ENCODE data around the gene FCHSD2.
A peak's percentile ranks its signal among the peaks of the same experiment; 100 is the strongest.

Gene FCHSD2

DNA sequence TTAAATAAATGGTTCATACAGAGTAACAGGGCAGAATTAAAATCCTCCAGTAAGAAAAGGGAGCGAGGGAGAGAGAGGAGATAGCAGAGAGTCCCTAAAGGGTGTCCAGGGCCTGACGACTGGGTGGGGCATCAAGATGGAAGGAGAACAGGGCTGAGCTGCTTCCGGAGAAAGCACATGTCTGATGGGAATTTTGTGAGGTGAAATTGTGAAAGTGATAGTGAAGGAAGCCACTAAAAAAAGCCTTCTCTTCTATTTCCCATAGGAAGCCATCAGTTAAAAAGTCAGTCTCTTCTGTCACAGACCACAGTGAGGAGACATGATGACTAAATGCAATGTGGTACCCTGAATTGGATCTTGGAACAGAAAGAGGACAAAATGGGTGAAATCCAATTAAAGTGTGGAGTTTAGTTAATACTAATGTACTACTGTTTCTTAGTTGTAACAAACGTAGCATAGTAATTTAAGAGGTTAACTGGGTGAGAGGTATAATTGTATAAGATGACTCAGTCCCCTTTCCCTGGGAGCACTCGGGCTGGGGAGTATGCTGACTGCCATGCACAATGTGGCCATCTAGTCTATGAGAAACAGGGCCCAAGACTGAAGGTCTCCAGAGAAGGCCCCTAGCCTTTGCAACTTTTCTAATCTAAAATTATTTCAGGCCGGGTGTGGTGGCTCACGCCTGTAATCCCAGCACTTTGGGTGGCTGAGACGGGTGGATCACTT, 29.5 kb upstream of the FCHSD2 start:
- DNase-seq: no peak

DNA sequence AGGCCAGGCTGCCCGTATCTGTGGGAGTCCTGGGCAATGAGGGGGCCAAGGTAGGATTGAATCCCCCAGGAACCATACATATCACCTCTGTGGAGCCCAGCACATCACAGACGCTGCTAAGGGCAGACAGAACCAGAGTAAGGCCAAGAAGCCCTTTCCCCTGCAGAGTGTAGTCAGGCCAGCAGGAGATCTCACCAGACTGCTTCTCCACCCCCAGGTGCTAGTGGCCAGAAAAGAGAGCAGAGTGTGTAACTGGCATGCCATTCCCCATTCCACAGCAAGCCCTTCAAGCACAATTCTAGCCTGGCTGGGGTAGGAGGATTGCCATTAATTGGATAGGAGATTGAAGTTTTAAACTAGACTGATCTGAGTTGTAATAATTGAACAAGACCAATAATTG, 28.0 kb upstream of the FCHSD2 start:
- peak; percentile 40 for DNase-seq

DNA sequence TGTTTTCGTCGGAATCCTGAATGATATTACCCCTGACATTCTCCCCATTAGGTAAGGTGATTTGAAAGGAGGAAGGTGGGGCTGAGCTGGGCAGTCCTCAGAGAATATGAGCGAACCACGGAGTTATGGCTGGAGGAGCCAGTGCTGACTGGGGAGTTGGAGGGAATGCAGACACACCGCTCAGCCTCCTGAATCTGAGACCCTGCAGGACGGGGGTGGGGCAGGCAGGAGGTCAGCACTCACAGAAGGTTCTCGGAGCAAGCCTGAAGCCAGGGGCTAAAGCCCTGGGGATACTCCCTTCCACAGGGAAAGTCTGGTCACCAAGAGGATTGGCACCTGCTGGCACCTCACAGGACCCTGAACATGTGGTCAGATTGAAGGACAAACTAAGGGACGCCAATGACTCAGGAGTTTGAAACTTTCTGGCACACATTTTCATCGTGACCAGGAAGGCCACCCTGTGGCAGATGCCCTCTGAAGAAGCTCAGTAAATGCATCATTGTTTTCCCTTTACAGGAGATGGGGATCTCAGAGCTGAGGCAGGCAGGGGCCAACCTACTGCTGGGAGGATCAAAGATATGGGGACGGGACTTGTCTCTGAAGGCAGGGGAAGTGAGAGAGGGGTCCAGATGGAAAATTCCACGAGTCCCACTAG, 26.9 kb upstream of the FCHSD2 start:
- no peak for DNase-seq

DNA sequence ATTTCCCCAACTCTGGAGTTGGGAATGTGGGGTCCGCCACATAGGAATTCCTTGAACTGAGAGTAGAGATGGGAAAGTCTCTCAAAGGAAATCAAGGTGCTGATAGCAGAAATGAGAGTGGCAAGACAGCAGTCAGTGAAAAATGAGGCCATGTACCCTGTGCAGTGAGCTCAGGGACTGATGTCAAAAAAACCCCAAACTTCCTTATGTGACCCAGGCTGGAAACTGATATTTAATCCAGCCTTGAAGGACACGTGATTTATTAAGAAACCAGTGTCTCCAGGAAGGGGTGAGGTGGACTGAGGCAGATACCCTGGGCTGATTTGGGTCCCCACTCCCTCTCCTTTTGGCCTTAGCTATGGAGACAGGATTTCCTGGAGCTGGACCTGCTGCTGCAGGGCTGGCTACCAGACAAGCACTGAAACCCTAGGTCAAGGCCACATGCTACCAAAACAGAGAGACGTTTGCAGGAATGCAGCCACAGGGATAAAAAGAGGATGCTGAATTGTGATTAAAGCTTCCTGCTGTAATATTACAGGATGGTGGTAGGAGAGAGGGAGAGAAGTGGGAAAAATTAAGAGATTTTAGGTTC, 25.3 kb upstream of the FCHSD2 start:
- no peak for DNase-seq

DNA sequence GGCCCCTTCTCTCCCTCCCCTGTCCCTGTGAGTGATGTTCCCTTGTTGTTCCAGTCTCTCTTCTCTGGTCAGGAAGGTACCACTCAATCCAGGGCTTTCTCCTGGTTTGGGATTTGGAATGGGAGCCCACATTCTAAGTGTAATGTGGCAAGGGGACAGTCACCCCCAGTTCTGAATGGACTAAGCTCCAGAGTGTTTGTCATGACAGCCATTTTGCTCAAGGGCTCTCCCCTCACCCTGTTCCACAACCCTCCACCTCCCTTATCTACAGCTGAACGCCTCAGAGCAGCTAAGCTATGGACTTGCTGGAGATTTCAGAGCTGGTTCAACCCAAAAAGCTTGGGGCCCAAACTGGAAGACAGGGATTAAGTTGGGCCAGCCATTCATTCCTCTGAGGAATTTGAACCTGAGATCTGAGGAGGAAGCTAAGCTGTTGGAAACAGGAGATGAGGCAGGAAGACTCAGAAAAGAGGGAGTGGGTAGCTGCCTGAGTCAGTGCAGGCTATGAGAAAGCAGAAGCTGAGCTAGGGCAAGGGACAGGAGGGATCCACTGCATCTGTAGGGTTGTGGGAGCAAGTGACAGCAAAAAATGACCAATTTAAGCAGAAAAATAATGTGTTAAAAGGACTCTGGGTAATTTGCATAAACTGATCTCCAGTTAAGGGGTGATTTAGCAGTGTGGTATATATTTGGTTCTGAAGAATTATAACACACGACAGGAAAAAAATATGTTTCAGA, 22.9 kb upstream of the FCHSD2 start:
- no peak for DNase-seq

DNA sequence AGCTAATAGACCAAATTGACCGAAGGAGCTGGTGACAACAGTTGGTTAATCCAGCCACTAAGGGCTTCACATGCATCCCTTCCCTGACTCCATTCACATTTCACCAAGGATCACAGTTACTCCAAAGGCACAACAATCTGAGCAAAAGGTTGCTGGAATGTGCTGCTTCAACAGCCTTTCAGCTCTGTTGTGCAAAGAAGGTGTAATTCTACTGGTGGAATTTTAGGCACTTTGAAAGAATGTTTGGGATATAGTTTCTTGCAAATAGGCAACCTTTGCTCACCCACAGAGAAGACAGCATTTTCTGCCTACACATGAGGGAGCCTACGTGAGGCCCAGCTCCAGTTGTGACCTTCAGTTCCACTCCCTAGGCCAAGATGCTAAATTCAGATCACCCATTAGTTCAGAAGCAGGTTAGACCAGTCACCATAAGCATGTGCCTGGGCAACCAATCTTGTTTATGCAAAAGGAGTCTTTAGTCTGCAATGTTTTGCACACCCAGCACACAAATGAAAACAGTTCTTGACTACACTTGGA, 21.6 kb upstream of the FCHSD2 start:
- DNase-seq: no peak

DNA sequence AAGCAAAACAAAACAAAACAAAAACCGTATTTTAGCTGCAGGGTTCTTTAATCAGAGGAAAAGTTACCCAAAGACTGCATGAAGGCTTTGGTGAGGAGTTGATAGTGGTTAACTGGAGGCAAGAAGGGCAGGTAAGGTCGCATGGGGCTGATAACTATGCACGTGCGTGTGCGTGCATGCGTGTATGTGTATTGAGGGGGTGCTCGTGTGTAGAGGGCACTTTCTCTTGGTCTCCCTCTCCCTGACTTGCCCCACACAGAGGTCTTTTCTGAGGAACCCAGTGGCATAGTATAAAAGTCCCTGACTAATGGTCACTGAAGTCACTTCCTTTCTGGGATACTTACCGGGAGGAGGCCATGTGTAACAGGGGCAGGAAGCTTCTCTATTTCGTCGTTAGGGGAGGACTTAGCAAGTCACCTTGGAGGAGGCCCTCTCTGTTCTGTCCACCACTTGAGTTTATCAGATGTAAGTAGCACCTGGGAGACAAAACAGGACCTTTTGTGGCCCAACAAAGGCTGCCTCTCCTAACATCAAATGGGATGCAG, 20.1 kb upstream of the FCHSD2 start:
- DNase-seq: no peak

DNA sequence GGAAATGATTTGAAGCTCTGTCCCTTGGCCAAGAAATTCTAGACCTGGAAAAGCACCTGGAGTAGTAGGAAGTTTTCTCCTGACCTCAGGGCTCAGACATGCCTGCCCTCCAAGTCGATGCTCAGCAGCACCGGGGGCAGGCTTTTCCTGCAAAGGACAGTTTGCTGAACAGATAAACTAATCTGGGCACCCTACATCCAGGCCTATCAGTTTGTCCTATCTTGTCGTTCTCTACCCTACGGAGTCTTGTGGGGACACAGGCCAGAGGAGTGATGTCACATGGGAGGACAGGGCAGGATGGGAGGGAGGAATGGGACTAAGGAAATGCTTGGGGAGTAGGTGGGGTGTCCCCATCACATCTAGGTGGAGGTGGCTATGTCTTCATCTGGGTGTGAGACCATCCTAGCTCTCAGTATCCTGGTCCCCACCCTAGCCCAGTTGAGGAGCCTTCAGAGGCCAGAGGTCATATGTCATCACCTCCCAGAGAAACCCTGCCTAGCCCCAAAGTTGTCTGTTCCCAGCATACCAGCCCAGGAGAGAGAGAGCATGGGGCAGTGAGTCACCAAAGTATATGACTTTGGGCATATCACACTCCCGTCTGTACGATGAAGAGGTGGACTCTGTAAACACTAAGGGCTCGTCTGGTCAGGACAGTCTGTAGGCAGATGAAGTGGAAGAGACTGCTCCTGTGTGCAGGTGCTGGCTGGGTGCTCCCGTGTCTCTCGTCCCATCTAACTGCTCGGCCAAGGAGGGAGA, 18.1 kb upstream of the FCHSD2 start:
- DNase-seq: no peak

DNA sequence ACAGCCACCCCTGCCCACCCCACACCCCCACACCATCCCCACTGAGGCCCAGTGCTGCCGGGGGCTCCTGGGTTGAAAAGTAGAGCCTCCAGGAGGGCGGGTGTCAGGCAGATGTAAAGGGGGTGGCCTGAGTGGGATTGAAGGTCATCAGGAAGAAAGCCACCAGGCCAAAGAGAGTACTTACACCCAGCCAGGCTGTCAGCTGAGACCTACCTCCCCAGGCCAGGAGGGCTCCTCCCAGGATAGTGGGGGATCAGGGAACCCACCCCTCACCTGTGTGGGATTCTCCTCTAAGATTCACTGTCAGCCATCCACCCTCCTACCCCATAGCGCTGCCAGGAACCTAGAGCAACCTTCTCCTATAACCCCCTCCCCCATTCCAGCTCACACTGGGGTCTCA, 17.2 kb upstream of the FCHSD2 start:
- no peak for DNase-seq

DNA sequence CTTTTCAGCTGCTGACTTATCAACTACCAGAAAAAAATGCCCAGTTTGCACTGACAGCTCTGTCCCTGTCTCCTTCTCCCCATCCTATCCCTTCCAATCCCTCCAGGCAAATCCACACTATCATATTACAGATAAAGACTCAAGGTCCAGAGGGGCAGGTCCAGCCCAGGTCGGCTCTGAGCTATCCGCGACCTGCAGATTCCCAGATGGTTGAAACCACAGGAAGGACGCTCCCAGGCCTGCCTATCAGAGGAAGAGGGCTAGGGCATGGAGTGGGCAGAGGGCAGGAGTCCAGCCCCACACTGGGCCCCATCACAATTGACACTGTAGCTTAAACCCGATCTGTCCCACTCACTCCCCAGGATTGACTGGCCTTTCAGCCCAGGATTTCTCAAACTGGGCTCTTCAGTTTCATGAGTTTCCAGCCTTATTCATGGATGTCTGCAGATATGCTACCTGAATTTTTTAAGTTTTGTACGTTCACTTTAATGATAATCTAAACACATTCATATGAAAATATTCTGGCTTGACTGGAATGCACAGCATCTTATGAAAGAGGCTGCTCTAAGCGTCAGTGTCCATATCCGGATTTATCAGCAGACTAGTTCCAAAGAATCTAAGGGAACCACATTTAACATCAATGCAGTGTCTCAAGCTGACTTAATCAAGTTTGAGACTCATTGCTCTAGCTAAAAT, 16.4 kb upstream of the FCHSD2 start:
- no peak for DNase-seq

DNA sequence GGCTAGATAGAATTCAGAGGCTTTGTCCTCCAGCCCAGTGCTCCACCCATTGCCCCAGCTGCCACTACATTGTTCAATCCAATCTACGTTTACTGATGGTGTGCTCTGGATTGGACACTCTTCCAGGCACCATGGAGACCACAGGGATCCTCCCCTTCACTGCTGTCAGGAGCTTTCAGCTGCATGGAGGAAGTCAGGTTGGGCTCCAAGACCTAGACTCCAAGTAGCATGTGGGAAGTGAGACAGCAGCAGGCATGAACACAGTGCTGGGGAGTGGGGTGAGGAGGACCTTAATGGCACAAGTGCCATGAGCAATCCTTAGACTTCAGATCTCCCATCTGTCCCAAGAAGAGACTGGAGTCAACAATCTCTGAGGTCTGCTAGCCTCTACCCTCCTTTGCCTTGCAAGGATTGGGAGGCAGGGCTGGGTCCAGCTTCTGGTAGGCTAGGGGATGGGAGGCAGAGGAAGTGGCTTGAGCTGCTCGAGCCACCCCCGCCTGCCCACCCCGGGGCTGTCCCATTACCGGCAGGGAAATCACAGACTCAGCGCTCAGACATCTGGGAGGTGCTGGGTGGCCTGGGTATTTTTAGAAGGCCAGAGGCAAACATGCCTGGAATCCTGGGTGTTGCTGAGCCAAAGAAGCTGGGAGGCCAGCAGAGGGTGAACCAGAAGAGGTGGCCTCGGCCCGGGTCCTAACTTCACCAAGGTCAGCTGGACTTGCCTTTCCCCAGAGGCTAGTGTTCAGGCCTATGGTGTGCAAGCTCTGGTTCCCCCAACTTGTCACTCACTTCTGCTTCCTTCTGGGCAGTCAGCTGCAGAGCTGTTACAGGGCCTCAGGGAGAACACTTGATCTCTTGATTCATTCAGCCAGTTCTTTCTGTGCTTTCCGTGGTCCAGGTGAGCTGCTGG, 15.2 kb upstream of the FCHSD2 start:
- DNase-seq: peak; percentile 81

DNA sequence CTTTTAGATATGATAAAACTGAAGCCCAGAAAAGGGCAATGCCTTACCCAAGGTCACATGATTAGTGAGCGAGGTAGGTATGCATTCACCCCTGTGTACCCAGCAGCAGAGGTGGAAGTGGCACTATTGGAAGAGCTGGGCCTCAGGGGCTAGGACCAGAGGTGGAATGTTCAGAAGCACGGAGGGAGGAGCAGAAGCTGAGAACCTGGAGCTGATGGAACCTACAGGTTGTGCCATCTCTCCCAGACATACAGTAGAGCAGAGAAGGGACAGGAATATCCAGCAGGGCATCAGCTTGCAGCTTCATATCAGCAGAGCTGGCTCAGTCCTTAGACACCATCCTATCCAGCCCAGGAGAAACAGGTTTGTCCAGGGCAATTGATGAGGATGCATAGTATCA, 14.6 kb upstream of the FCHSD2 start:
- DNase-seq: no peak

DNA sequence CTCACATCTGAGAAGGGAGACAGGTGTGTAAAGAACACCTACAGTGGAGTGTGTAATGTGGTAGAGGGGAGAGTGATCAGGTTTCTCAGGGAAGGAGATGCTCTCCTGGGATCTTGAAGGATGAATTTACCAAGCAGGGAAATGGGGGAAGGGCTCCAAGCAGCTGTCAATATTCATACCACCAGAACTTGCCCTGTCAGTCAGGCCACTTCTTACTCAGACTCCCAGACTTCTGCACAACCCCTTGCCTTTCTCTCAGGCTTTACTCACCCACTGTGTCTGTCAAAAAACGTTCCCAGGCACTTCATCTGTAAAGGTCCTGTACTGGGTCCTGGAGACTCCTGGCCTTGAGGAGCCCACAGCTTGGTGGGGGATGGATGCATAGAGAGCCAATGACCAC, 14.0 kb upstream of the FCHSD2 start:
- no peak for DNase-seq

DNA sequence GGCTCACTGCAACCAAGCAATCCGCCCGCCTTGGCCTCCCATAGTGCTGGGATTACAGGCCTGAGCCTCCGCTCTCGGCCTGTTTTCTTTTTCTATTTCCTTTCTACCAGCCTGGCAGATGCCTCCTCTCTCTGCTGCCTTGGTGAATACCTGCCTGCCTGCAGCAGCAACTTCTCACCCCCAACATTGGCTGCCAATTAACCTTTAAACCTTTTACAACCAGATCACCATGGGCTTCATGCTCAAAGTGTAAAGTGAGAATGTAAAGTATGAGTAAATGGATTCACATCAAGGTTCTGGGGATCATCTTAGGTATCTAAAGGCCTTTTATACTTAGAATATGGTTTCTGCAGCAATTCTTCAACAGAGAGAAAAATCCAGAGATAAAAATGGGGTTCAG, 13.0 kb upstream of the FCHSD2 start:
- DNase-seq: no peak

DNA sequence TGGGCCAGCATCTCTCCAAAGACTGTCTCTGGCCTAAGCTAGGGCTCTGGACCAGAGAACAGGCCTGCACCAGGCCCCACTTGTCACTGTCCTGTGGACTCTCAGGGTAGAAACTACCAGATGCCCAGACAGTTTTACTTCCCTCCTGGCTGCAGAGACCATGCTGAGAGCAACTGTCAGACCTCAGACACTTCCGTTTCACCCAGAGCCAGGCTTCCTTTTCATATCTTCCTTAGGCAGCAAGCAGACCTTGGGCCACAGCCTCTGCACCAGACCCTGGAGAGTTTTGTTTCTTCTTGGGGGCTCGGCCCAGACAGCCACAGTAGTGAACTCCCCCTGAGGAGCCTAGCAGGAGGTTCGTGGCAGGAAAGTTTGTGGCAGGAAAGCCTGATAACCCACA, 12.1 kb upstream of the FCHSD2 start:
- peak; percentile 90 for DNase-seq

DNA sequence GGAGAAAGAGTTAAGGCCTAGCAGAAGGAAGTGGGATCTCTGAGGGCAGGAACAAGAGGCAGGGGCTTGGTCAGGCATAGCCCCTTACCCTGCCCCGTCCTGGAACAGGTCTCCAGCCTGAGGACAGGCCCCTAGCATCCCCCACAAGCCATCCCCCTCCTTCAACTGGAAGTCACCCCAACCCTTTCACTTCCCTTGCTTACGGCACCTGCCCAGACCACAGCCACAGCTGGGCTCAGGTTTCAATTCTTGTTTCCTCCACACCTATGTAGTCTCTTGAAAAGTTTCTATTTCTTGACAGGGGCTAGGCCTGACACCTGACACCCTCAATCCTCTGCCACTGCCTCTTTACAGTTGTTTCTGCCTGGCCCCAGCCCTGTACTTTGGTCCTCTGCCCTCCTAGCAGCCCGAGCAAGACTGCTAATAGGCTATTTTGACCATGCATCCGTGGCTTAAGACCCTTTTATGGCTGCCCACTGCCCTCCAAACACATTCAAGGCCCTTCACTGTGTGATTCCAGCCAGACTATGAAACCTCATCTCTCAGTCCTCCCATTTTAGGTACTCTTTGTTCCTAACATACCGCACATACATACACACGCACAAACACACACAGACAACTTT, 10.9 kb upstream of the FCHSD2 start:
- DNase-seq: peak; percentile 97

DNA sequence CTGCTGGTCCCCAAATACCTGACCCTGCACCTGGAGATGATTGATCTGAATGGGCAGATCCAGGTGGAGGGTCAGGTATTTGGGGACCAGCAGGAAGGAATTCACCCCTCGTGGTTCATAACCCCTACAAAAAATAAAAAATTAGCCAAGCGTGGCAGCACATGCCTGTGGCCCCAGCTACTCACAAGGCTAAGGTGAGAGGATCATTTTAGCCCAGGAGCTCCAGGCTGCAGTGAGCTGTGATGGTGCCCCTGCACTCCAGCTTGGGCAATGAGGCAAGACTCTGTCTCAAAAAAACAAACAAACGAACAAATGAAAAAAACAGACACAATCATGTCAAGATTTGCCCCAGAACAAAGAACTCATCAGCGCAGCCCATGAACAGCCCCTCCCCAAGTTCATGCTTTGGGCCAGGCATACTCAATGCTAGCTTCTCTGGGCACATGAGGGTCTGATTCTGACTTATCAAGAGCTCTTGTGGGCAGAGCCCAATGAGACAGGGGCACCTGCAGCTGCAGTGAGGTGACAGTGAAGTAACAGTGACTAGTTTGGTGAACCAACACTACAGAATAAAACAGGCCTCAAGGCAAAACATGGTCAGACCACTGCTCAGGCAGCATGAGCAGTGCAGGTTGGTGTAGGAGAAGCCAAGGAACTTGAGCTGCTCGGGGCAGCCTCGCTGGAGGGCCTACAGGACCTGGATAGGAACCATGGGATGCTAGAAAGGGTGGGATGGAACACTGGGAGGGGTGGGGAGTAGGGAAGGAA, 10.2 kb upstream of the FCHSD2 start:
- peak; percentile 84 for DNase-seq

DNA sequence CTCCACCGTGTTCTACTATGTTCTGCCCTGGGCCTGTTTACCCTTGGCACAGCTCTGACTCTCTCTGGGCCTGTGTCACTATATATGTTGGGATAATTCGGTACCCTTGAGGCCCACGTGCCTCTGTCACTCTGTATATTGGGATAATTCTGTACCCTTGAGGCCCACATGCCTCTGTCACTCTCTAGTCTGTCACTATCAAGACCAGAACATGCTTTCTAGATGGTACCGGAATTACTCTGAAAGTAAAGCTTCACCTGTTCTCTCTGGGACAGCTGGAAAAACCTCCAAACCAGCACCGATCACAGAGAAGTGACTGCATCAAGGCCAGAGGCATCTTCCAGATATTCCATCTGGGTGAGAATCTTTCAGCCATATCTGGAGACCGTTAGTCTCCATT, 9.3 kb upstream of the FCHSD2 start:
- no peak for DNase-seq

DNA sequence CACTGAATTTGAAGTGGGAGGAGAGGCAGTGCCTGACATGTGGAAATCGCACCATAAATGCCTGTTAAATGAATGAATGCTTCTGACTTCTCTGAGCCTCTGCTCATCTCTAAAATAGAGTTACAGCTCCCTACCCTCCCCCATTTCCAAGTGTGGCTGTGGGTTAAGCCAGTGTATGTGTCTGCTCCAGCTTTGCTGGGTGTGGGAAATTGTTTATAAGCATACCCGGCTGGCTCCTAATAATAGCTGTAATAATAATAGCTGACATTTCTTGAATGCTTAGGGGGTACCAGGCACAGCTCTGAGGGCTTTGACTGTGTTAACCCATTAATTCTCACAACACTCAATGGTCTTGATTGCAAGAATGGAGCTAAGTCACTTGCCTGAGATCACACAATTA, 7.0 kb upstream of the FCHSD2 start:
- no peak for DNase-seq

All from RPMI8226 (cell line).